Measurements from ENCODE around the gene DDO. TPM values are rescaled to one million over a fixed set of nuclear protein-coding genes. Genes with fewer than 3 reads are reported as not detected.

The DDO gene
- total RNA-seq, 6 donors from 2014 or later, result 1.4 to 7.6 (median 3.2) TPM

- ATAC-seq (ENCODE audit: low FRiP score in 2 of 2) (no peak), DNase-seq (peak in 1 of 2 donors; percentile 50)
- H3K27me3 ChIP-seq, result no peaks in the 10 kb centered on the region
- no peaks in the 10 kb centered on the region for H3K36me3 ChIP-seq
- WGBS, 2 donors, result 81 to 87% methylated on average over 7 to 9 of the region's 9 CpGs
- TF ChIP-seq CTCF (IDR thresholded peaks at IDR 0.05) (no peak), EP300 (IDR thresholded peaks at IDR 0.05) (no peak), POLR2AphosphoS5 (IDR thresholded peaks at IDR 0.05) (no peak), POLR2A (IDR thresholded peaks at IDR 0.05) (no peak)
- no peaks in the 10 kb centered on the region for H3K9me3 ChIP-seq
- H3K27ac ChIP-seq, result no peak overlapping the region
- H3K4me1 ChIP-seq, result peaks cover 0 to 11% (median 6%) of the 10 kb centered on the region in 4 donors
- no peak overlapping the region for H3K4me3 ChIP-seq
Observed at GRCh38 chr6:110392727-110393126, 22.6 kb downstream of the DDO start.

- no peak for ATAC-seq (ENCODE audit: low FRiP score in 2 of 2)
- 7 to 33% methylated on average over 2 of the region's 2 CpGs for WGBS, 2 donors
- no peak for TF ChIP-seq POLR2A (IDR thresholded peaks at IDR 0.05)
- no peak for TF ChIP-seq POLR2AphosphoS5 (IDR thresholded peaks at IDR 0.05)
- H3K36me3 ChIP-seq, result no peaks in the 10 kb centered on the region
- no peaks in the 10 kb centered on the region for H3K27me3 ChIP-seq
- H3K4me1 ChIP-seq, result peaks cover 0 to 11% (median 6%) of the 10 kb centered on the region in 4 donors
- H3K9me3 ChIP-seq, result no peaks in the 10 kb centered on the region
- H3K27ac ChIP-seq, result no peak overlapping the region
- no peak for DNase-seq
- H3K4me3 ChIP-seq, result no peak overlapping the region
Observed at GRCh38 chr6:110390404-110390803, 25.0 kb downstream of the DDO start.

- Histone ChIP-seq H3K27me3 (no peaks in the 10 kb centered on the region), H3K4me3 (no peak overlapping the region), H3K36me3 (no peaks in the 10 kb centered on the region), H3K4me1 (peaks cover 0 to 11% (median 6%) of the 10 kb centered on the region in 4 donors), H3K27ac (peak overlapping the region in 1 of 4 donors; percentile 32), H3K9me3 (no peaks in the 10 kb centered on the region)
- no peak for DNase-seq
- 54 to 61% methylated on average over 4 of the region's 4 CpGs for WGBS, 2 donors
- TF ChIP-seq CTCF (IDR thresholded peaks at IDR 0.05) (no peak), EP300 (IDR thresholded peaks at IDR 0.05) (peak in 1 of 4 donors; percentile 21)
- no peak for ATAC-seq (ENCODE audit: low FRiP score in 2 of 2)
Observed at GRCh38 chr6:110389689-110390382, 25.5 kb downstream of the DDO start.

- DNase-seq (no peak), ATAC-seq (ENCODE audit: low FRiP score in 2 of 2) (no peak)
- 74 to 87% methylated on average over 2 of the region's 2 CpGs for WGBS, 2 donors
- Histone ChIP-seq H3K4me3 (no peak overlapping the region), H3K36me3 (no peaks in the 10 kb centered on the region), H3K27ac (no peak overlapping the region), H3K27me3 (no peaks in the 10 kb centered on the region), H3K4me1 (peaks cover 0 to 11% (median 6%) of the 10 kb centered on the region in 4 donors), H3K9me3 (no peaks in the 10 kb centered on the region)
- TF ChIP-seq CTCF (IDR thresholded peaks at IDR 0.05) (no peak), POLR2AphosphoS5 (IDR thresholded peaks at IDR 0.05) (no peak), POLR2A (IDR thresholded peaks at IDR 0.05) (no peak), EP300 (IDR thresholded peaks at IDR 0.05) (no peak)
Observed at GRCh38 chr6:110387986-110388385, 27.4 kb downstream of the DDO start.

GRCh38 chr6:110385458-110385863, 29.9 kb downstream of the DDO start:
- Histone ChIP-seq H3K36me3 (no peaks in the 10 kb centered on the region), H3K9me3 (no peaks in the 10 kb centered on the region), H3K4me3 (no peak overlapping the region), H3K27ac (no peak overlapping the region), H3K27me3 (no peaks in the 10 kb centered on the region), H3K4me1 (peaks cover 0 to 11% (median 3%) of the 10 kb centered on the region in 4 donors)
- ATAC-seq (ENCODE audit: low FRiP score in 2 of 2) (no peak), DNase-seq (no peak)
- WGBS, 2 donors, result 92 to 93% methylated on average over 1 of the region's 1 CpG
- TF ChIP-seq EP300 (IDR thresholded peaks at IDR 0.05), result no peak
- TF ChIP-seq CTCF (IDR thresholded peaks at IDR 0.05), result no peak
- no peak for TF ChIP-seq POLR2A (IDR thresholded peaks at IDR 0.05)
- TF ChIP-seq POLR2AphosphoS5 (IDR thresholded peaks at IDR 0.05), result no peak

Measured in upper lobe of left lung (tissue), 6 donors.